GM12801 (cell line): ENCODE results near the gene CMPK1.

ENCODE experiments used
- CTCF ChIP-seq: IDR thresholded peaks from one replicate; pipeline ENCODE4 v1.5.1; 2011; ENCODE audit warnings: control low read depth; ENCODE audit not compliant: insufficient read length; ENCODE audit errors: extremely low read depth

CMPK1 gene

DNA sequence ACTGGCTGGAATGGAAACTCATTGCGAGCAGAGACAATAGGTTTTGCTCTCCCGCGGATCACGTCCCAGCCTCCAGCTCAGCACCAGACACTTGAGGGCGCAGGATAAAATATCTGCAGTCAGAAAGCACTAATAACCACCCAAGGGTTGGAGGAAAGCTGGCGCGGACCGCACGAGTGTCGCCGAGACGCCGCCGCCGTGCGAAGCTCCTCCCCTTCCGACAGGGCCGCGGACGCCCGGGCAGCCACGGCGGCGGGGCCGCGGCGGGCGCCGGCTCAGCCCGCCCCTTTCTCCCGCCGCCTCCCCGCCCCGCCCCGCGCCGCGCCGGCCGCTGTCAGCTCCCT, at the start of gene CMPK1:
CMPK1 (plus strand) TSS at position 213 of the 344 bp plus-strand sequence. CDS start 156 bp downstream, outside the sequence.
- TF ChIP-seq CTCF, result no peak

DNA sequence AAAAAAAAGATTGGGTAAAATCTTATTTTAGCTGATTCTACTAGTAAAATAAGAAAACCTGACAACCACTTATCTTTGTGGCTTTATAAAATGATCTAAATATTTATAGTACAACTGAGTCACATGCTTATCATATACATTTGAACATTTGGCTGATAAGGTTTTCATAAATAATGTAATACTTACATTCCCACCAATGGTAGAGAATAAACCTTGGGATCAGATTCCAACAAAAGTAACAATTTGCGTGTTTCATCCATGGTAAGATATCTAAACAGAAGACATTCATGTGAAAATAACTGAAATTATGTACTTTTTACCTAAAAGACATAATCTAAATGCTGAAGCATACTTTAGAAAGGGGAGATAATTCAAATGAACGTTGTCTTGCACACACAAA, 38.0 kb upstream of the CMPK1 start:
- no peak for TF ChIP-seq CTCF

DNA sequence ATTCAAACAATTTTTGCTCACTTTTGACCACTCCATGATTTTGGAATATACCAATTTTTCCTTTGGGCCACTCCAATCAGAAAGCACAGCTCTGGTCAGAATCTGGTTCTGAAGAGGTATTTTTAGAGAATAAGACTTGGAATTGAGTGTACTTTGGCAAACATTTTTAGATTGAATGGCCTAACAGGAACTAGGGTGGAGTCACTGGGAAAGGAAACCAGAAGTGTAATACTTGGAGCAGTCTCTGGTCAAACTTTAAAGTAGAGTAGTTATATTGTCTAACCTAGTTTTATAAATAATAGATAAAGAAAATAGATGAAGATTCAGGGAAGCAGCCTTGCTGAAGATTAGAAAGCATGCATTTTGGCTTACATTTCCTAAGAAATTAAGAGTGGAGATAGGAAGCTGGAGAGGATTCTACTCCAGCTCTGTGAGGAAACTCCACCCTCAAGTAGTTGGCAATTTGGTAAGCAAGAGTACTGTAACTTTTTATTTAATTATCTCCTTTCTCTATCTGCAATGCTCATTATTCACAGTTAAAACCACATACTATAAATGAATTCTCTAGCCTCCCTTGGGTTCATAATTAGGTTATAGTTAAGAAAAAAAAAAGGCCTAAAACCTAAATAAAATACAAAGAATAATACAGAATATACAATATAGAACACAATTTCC, 35.4 kb upstream of the CMPK1 start:
- TF ChIP-seq CTCF, result no peak

DNA sequence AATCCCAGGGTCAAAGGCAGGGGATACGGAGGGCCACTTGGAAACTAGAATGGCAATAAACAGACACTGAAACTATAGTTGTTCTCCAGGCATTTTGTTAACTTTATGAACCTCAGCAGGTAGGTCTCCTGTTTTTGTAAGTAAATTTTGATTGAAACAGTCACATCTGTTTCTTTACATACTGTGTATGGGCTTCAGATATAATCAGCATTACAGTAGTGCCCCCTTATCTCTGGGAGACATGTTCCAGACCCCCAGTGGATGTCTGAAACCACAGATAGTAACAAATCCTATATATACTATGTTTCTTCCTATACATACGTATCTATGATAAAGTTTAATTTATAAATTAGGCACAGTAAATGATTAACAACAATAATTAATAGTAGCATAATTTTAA, 31.1 kb upstream of the CMPK1 start:
- TF ChIP-seq CTCF, result no peak

DNA sequence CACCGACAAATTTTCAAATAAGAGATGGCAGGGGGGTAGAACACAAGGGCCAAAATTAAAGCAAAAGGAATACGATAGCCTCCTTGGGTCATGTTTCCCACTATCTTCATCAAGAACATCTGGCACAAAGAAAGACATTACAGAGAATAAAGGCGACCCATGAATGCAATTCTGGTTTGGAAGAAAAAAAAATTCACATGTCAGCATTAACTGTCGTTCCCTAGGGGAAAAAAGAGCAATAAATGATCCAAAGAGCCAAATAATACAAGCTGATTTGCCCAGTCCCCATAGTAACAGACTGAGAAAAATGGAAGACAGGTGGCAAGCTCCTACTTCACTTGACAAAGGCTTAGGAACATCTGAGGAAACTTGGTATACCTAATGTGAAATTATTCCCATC, 24.2 kb upstream of the CMPK1 start:
- no peak for TF ChIP-seq CTCF

DNA sequence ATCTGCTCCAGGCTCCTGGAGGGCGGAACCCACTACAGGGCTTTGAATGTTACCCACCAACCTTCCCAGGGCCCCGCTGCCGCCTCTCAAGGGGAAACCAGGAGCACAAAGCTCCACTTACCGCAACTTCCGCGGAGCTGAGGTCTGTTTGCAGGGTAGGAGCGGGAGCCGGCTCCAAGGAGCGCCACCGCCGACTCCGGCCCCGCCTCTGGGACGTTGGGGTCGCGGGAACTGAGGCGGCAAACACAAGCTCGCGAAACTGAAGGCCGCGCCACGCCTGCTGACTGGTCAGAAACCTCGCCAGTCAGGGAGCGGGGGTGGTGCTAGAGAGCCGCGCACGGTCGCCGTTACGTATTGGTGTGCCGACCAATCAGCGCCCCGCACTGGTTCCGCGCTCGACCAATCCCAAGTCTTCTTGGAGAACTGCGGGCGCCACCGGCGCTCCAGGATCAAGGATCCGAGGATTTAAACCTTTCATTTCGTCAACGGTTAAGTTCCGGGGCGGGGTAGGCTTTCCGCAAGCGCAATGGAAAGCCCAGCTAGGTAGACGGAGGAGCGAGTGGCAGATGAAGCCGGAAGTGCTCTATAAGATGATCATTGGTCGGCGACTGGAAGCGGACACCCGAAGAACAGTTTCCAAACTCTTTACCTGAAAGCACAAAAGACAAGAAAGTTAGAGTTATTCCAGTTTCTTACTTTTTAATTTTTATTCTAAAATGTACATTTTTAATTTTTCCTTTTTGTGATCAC, 19.5 kb upstream of the CMPK1 start, which contains the start of gene STIL:
STIL (minus strand) TSS at position 233 of the 750 bp plus-strand sequence. CDS start 3,828 bp downstream, outside the sequence.
- no peak for TF ChIP-seq CTCF

DNA sequence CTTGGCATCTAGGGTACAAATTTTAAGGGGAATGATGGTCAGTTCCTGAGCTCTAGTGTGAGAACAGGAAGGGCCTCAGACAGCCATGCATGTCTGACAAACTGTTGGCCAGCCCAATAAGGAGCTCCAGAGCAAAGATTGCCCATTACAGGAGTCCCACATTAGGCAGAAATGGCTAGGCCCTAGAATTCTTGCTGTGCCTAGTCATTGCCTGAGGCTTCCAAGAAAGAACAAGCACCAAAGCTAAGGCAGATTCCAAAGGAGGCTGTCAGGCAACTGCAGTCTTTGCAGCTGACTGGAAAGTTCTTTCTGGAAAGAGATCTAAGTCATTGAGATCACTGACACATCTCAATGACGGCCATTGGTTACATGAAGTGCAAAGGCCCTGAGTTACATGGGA, 15.7 kb upstream of the CMPK1 start:
- TF ChIP-seq CTCF, result no peak
